Hair follicle dermal papilla cell (primary cell): ENCODE data around the gene RBM15. TPM values are rescaled to one million over a fixed set of nuclear protein-coding genes. Genes with fewer than 3 reads are reported as not detected.

Experiments
- total RNA-seq: library from RNA; depleted of rRNA; stranded (reverse); fragments of >200 nt; gene quantifications from 2 replicates; pipeline ENCODE4 v1.2.3, GENCODE V29; 2012

Gene RBM15, protein sequence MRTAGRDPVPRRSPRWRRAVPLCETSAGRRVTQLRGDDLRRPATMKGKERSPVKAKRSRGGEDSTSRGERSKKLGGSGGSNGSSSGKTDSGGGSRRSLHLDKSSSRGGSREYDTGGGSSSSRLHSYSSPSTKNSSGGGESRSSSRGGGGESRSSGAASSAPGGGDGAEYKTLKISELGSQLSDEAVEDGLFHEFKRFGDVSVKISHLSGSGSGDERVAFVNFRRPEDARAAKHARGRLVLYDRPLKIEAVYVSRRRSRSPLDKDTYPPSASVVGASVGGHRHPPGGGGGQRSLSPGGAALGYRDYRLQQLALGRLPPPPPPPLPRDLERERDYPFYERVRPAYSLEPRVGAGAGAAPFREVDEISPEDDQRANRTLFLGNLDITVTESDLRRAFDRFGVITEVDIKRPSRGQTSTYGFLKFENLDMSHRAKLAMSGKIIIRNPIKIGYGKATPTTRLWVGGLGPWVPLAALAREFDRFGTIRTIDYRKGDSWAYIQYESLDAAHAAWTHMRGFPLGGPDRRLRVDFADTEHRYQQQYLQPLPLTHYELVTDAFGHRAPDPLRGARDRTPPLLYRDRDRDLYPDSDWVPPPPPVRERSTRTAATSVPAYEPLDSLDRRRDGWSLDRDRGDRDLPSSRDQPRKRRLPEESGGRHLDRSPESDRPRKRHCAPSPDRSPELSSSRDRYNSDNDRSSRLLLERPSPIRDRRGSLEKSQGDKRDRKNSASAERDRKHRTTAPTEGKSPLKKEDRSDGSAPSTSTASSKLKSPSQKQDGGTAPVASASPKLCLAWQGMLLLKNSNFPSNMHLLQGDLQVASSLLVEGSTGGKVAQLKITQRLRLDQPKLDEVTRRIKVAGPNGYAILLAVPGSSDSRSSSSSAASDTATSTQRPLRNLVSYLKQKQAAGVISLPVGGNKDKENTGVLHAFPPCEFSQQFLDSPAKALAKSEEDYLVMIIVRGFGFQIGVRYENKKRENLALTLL
- total RNA-seq = 43.1 and 49.3 TPM in 2 replicates

DNA sequence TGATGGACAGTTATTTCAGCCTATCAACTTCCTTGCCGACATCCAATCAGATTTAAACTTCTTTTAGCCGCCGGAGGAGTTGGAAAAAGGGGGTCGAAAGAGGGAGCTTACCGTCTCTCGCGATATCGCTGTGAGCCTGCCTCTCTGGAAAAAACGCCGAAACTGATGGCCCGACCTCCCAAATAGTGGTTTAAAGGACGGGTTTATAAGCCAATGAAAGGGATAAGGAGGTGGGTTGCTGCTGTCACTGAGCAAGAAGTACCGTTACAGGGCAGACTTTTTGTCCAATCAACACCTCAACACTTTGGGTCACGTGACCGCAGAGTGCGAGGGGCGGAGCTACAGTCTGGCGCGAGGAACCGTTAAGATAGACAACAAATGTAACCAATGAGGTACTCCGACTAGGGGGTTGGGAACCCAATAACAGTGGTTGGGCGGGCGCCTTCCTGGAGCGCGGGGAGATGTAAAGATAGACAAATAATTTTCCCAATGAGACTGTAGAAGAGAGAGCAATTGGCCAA, at the start of gene RBM15:
TSS of gene RBM15 (plus strand) at position 492 of the 521 bp plus-strand sequence. CDS start at position 521, 29 bp downstream.

DNA sequence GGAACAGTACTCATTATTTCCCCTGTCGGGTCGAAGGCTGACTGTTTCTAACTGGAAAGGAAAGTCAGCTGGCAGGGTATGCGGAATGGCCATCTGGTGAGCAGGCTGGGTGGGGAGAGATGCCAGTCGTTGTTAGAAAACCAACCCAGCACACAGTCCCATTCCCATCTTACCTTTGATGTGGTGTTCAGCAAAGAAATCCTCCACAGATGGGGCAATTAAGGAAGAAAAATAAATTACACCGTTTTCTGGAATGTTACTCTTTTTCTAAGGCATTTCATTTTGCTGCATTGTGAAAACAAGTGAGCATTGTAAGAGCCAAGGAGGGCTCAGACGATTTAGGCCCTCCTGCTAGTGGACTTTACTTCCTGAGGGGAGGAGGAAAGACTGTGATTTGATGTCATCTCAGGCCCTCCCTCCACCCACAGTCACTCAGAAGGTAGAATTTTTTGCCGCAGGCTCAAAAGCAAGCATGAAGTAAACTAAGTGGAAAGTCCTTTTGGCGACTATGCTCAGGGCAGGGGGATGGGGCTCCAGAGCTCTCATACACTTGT, 51.6 kb downstream of the RBM15 start, which contains the start of gene SLC16A4:
TSS of gene SLC16A4 (minus strand) at position 335 of the 554 bp plus-strand sequence. CDS start 1,703 bp downstream, outside the sequence.

Other genes starting within 250 kb of the RBM15 start
- gene UBL4B, start 226.9 kb upstream of the RBM15 start, total RNA-seq = 2.3 and 7.5 TPM in 2 replicates
- 0.24 and 0.97 TPM in 2 replicates for gene SLC6A17, start 188.9 kb upstream of the RBM15 start, total RNA-seq
- 1.6 and 2.7 TPM in 2 replicates for gene KCNC4, start 129.1 kb upstream of the RBM15 start, total RNA-seq
- 41.5 and 60.5 TPM in 2 replicates for gene SLC16A4, start 51.6 kb downstream of the RBM15 start, total RNA-seq
- gene LAMTOR5, start 68.3 kb downstream of the RBM15 start, total RNA-seq = 52.8 and 59.7 TPM in 2 replicates
- 0.12 TPM in 1 of 2 replicates, not detected in the other for gene PROK1, start 111.8 kb downstream of the RBM15 start, total RNA-seq
- not detected in 2 replicates for gene KCNA10, start 179.8 kb downstream of the RBM15 start, total RNA-seq